ENCODE data around the gene CIZ1.

The CIZ1 gene

GRCh38 chr9:128152133-128153059 lies 39.0 kb downstream of the CIZ1 start:
- Histone ChIP-seq H3K36me3 (ENCODE audit: insufficient read depth, low read length) (no peaks in the 10 kb centered on the region), H3K9ac (ENCODE audit: low read depth, low read length) (no peak overlapping the region), H3K4me1 (ENCODE audit: insufficient read depth, low read length) (peaks cover 8% of the 10 kb centered on the region), H3K9me3 (ENCODE audit: control insufficient read depth, insufficient read depth, low read length) (no peaks in the 10 kb centered on the region)

- Histone ChIP-seq H3K9ac (ENCODE audit: low read depth, low read length) (no peak overlapping the region), H3K4me1 (ENCODE audit: insufficient read depth, low read length) (peaks cover 8% of the 10 kb centered on the region), H3K36me3 (ENCODE audit: insufficient read depth, low read length) (no peaks in the 10 kb centered on the region), H3K9me3 (ENCODE audit: control insufficient read depth, insufficient read depth, low read length) (no peaks in the 10 kb centered on the region)
These were observed 39.9 kb downstream of the CIZ1 start for GRCh38 chr9:128151309-128152132.

GRCh38 chr9:128150594-128151308 lies 40.6 kb downstream of the CIZ1 start:
- no peaks in the 10 kb centered on the region for H3K9me3 ChIP-seq (ENCODE audit: control insufficient read depth, insufficient read depth, low read length)
- H3K4me1 ChIP-seq (ENCODE audit: insufficient read depth, low read length) = peaks cover 8% of the 10 kb centered on the region
- no peaks in the 10 kb centered on the region for H3K36me3 ChIP-seq (ENCODE audit: insufficient read depth, low read length)
- no peak overlapping the region for H3K9ac ChIP-seq (ENCODE audit: low read depth, low read length)

GRCh38 chr9:128149951-128150593 lies 41.3 kb downstream of the CIZ1 start:
- no peak overlapping the region for H3K9ac ChIP-seq (ENCODE audit: low read depth, low read length)
- no peaks in the 10 kb centered on the region for H3K36me3 ChIP-seq (ENCODE audit: insufficient read depth, low read length)
- H3K9me3 ChIP-seq (ENCODE audit: control insufficient read depth, insufficient read depth, low read length) = no peaks in the 10 kb centered on the region
- H3K4me1 ChIP-seq (ENCODE audit: insufficient read depth, low read length) = peaks cover 8% of the 10 kb centered on the region

GRCh38 chr9:128149001-128149701 lies 42.2 kb downstream of the CIZ1 start, which contains the start of gene LCN2:
Gene LCN2 (plus strand): TSS chr9:128149453. CDS start chr9:128149526, 73 bp downstream.
- Histone ChIP-seq H3K9ac (ENCODE audit: low read depth, low read length) (no peak within 1 kb of the TSS), H3K9me3 (ENCODE audit: control insufficient read depth, insufficient read depth, low read length) (no peaks in the 10 kb centered on the region), H3K4me1 (ENCODE audit: insufficient read depth, low read length) (peaks cover 8% of the 10 kb centered on the region), H3K36me3 (ENCODE audit: insufficient read depth, low read length) (no peaks in the 10 kb centered on the region)

GRCh38 chr9:128148509-128149000 lies 42.8 kb downstream of the CIZ1 start:
- Histone ChIP-seq H3K9ac (ENCODE audit: low read depth, low read length) (no peak overlapping the region), H3K4me1 (ENCODE audit: insufficient read depth, low read length) (peaks cover 8% of the 10 kb centered on the region), H3K36me3 (ENCODE audit: insufficient read depth, low read length) (no peaks in the 10 kb centered on the region), H3K9me3 (ENCODE audit: control insufficient read depth, insufficient read depth, low read length) (no peaks in the 10 kb centered on the region)

- H3K36me3 ChIP-seq (ENCODE audit: insufficient read depth, low read length) = no peaks in the 10 kb centered on the region
- no peak overlapping the region for H3K9ac ChIP-seq (ENCODE audit: low read depth, low read length)
- H3K9me3 ChIP-seq (ENCODE audit: control insufficient read depth, insufficient read depth, low read length) = no peaks in the 10 kb centered on the region
- H3K4me1 ChIP-seq (ENCODE audit: insufficient read depth, low read length) = peaks cover 8% of the 10 kb centered on the region
These were observed 44.7 kb downstream of the CIZ1 start for GRCh38 chr9:128146591-128147120.

- Histone ChIP-seq H3K9ac (ENCODE audit: low read depth, low read length) (no peak overlapping the region), H3K36me3 (ENCODE audit: insufficient read depth, low read length) (no peaks in the 10 kb centered on the region), H3K4me1 (ENCODE audit: insufficient read depth, low read length) (peaks cover 7% of the 10 kb centered on the region), H3K9me3 (ENCODE audit: control insufficient read depth, insufficient read depth, low read length) (no peaks in the 10 kb centered on the region)
These were observed 45.4 kb downstream of the CIZ1 start for GRCh38 chr9:128145951-128146351.

- peaks cover 4% of the 10 kb centered on the region for H3K4me1 ChIP-seq (ENCODE audit: insufficient read depth, low read length)
- no peaks in the 10 kb centered on the region for H3K9me3 ChIP-seq (ENCODE audit: control insufficient read depth, insufficient read depth, low read length)
- H3K9ac ChIP-seq (ENCODE audit: low read depth, low read length) = no peak overlapping the region
- H3K36me3 ChIP-seq (ENCODE audit: insufficient read depth, low read length) = no peaks in the 10 kb centered on the region
These were observed 45.8 kb downstream of the CIZ1 start for GRCh38 chr9:128145536-128145935.

GRCh38 chr9:128144239-128145181 lies 46.9 kb downstream of the CIZ1 start:
- no peaks in the 10 kb centered on the region for H3K9me3 ChIP-seq (ENCODE audit: control insufficient read depth, insufficient read depth, low read length)
- H3K4me1 ChIP-seq (ENCODE audit: insufficient read depth, low read length) = no peaks in the 10 kb centered on the region
- no peaks in the 10 kb centered on the region for H3K36me3 ChIP-seq (ENCODE audit: insufficient read depth, low read length)
- H3K9ac ChIP-seq (ENCODE audit: low read depth, low read length) = no peak overlapping the region

- no peaks in the 10 kb centered on the region for H3K4me1 ChIP-seq (ENCODE audit: insufficient read depth, low read length)
- H3K9ac ChIP-seq (ENCODE audit: low read depth, low read length) = no peak overlapping the region
- H3K36me3 ChIP-seq (ENCODE audit: insufficient read depth, low read length) = no peaks in the 10 kb centered on the region
- H3K9me3 ChIP-seq (ENCODE audit: control insufficient read depth, insufficient read depth, low read length) = no peaks in the 10 kb centered on the region
These were observed 47.7 kb downstream of the CIZ1 start for GRCh38 chr9:128143525-128144238.

GRCh38 chr9:128142596-128142995 lies 48.8 kb downstream of the CIZ1 start:
- Histone ChIP-seq H3K36me3 (ENCODE audit: insufficient read depth, low read length) (no peaks in the 10 kb centered on the region), H3K9ac (ENCODE audit: low read depth, low read length) (no peak overlapping the region)

More at GRCh38 chr9:128142596-128142995, 48.8 kb downstream of the CIZ1 start:
- Histone ChIP-seq H3K9me3 (ENCODE audit: control insufficient read depth, insufficient read depth, low read length) (no peaks in the 10 kb centered on the region), H3K4me1 (ENCODE audit: insufficient read depth, low read length) (no peaks in the 10 kb centered on the region)
